ENCODE measurements around the gene CDH13.

The CDH13 gene

DNA sequence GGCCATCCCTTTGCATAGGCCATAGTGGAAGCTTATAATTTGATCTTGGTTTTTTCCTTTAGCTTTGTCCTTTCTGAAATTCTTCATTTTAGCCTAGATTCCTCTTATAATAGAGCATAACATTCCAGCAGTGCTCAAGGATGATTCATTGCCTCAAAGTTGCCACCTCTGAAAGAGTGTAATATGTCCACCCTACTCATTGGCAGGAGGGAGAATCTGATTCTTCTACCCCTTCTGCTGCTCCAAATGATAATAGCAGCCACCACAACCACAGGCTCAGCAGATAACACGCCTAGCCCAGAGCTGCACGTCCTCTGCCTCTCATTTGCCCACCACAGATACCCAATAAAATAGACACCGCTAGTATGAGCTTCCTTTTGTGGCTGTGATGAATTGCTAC, 843.6 kb downstream of the CDH13 start:
- TF ChIP-seq ZNF529 (tag by site-specific recombination; IDR thresholded peaks at IDR 0.05; ENCODE audit: insufficient replicate concordance) (no peak), ZXDB (tag by site-specific recombination; IDR thresholded peaks at IDR 0.05) (no peak), ZNF654 (tag by site-specific recombination; IDR thresholded peaks at IDR 0.05; ENCODE audit: low read depth) (no peak), OSR2 (tag by site-specific recombination; IDR thresholded peaks at IDR 0.05) (no peak), ZNF544 (tag by site-specific recombination; IDR thresholded peaks at IDR 0.05) (no peak), EGR2 (tag by site-specific recombination; IDR thresholded peaks at IDR 0.05; ENCODE audit: low read depth) (no peak), GLI4 (tag by site-specific recombination; IDR thresholded peaks at IDR 0.05) (no peak), ZNF239 (tag by site-specific recombination; IDR thresholded peaks at IDR 0.05) (no peak), ZNF10 (tag by site-specific recombination; IDR thresholded peaks at IDR 0.05) (no peak), ZNF138 (tag by site-specific recombination; IDR thresholded peaks at IDR 0.05; ENCODE audit: borderline replicate concordance) (no peak), GLI2 (tag by site-specific recombination; IDR thresholded peaks at IDR 0.05; ENCODE audit: borderline replicate concordance, low read depth) (no peak), GLIS2 (tag by site-specific recombination; IDR thresholded peaks at IDR 0.05) (no peak)
- TF ChIP-seq, protein P1, sequence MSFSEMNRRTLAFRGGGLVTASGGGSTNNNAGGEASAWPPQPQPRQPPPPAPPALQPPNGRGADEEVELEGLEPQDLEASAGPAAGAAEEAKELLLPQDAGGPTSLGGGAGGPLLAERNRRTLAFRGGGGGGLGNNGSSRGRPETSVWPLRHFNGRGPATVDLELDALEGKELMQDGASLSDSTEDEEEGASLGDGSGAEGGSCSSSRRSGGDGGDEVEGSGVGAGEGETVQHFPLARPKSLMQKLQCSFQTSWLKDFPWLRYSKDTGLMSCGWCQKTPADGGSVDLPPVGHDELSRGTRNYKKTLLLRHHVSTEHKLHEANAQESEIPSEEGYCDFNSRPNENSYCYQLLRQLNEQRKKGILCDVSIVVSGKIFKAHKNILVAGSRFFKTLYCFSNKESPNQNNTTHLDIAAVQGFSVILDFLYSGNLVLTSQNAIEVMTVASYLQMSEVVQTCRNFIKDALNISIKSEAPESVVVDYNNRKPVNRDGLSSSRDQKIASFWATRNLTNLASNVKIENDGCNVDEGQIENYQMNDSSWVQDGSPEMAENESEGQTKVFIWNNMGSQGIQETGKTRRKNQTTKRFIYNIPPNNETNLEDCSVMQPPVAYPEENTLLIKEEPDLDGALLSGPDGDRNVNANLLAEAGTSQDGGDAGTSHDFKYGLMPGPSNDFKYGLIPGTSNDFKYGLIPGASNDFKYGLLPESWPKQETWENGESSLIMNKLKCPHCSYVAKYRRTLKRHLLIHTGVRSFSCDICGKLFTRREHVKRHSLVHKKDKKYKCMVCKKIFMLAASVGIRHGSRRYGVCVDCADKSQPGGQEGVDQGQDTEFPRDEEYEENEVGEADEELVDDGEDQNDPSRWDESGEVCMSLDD (tag by site-specific recombination; IDR thresholded peaks at IDR 0.05) = no peak
- TF ChIP-seq, protein P2, sequence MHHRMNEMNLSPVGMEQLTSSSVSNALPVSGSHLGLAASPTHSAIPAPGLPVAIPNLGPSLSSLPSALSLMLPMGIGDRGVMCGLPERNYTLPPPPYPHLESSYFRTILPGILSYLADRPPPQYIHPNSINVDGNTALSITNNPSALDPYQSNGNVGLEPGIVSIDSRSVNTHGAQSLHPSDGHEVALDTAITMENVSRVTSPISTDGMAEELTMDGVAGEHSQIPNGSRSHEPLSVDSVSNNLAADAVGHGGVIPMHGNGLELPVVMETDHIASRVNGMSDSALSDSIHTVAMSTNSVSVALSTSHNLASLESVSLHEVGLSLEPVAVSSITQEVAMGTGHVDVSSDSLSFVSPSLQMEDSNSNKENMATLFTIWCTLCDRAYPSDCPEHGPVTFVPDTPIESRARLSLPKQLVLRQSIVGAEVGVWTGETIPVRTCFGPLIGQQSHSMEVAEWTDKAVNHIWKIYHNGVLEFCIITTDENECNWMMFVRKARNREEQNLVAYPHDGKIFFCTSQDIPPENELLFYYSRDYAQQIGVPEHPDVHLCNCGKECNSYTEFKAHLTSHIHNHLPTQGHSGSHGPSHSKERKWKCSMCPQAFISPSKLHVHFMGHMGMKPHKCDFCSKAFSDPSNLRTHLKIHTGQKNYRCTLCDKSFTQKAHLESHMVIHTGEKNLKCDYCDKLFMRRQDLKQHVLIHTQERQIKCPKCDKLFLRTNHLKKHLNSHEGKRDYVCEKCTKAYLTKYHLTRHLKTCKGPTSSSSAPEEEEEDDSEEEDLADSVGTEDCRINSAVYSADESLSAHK (tag by site-specific recombination; IDR thresholded peaks at IDR 0.05) = no peak
- TF ChIP-seq, protein P3, sequence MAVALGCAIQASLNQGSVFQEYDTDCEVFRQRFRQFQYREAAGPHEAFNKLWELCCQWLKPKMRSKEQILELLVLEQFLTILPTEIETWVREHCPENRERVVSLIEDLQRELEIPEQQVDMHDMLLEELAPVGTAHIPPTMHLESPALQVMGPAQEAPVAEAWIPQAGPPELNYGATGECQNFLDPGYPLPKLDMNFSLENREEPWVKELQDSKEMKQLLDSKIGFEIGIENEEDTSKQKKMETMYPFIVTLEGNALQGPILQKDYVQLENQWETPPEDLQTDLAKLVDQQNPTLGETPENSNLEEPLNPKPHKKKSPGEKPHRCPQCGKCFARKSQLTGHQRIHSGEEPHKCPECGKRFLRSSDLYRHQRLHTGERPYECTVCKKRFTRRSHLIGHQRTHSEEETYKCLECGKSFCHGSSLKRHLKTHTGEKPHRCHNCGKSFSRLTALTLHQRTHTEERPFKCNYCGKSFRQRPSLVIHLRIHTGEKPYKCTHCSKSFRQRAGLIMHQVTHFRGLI (tag by site-specific recombination; IDR thresholded peaks at IDR 0.05) = no peak
- no peaks in the 10 kb centered on the region; the same call in 1 of the 2 replicates for H3K4me1 ChIP-seq (ENCODE audit: control insufficient read depth, insufficient read depth, low read length)
- H3K9me3 ChIP-seq (ENCODE audit: control insufficient read depth, insufficient read depth, low read depth, low read length) = no peaks in the 10 kb centered on the region
- no peak overlapping the region for H3K27ac ChIP-seq (ENCODE audit: extremely low read depth, low read depth, low read length)
- H3K4me3 ChIP-seq (ENCODE audit: low read depth, low read length) = no peak overlapping the region
- CTCF ChIA-PET = no interaction called here
- H3K36me3 ChIP-seq (ENCODE audit: control insufficient read depth in 2 of 2, insufficient read depth in 1 of 2, low read length in 2 of 2) = no peaks in the 10 kb centered on the region
- POLR2A ChIA-PET = no interaction called here

DNA sequence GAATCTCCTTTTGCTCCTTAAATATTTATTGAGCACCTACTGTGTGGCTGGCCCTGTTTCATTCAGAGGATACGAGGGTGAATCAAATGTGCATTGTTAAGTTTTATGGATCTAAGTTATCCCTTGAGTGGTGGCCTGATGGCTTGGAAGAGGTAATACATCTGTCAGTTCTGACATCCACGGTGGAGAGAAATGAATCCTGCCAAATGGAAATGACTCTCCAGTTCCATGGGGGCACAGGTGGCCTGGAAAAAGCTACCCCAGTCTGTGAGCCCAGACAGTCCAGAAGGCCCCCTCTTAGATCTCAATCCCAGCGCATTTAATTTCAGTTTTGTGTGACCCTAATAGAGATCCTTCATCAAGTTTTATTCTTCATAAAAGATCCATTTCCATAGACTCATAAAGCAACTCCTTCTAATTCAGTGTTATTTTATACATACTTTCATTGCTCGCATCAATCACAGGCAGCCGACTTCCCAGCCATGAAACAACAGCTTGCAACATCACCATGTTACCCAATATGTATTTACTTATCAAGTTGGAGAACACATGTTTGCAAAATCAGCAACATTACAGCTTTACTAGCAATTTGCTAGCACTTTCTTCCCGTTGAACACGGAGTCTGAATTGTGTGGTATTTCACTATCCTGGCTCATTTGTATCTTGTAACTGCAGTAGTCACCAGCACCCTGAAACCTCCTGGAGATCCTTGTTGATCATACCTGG, 846.2 kb downstream of the CDH13 start:
- Histone ChIP-seq H3K4me3 (ENCODE audit: low read depth, low read length) (no peak overlapping the region), H3K4me1 (ENCODE audit: control insufficient read depth, insufficient read depth, low read length) (no peaks in the 10 kb centered on the region; the same call in 1 of the 2 replicates), H3K27ac (ENCODE audit: extremely low read depth, low read depth, low read length) (no peak overlapping the region), H3K9me3 (ENCODE audit: control insufficient read depth, insufficient read depth, low read depth, low read length) (no peaks in the 10 kb centered on the region), H3K36me3 (ENCODE audit: control insufficient read depth in 2 of 2, insufficient read depth in 1 of 2, low read length in 2 of 2) (no peaks in the 10 kb centered on the region)
- ChIA-PET POLR2A (no interaction called here), CTCF (no interaction called here)
- TF ChIP-seq ZNF658 (tag by site-specific recombination; IDR thresholded peaks at IDR 0.05) (no peak), ZNF10 (tag by site-specific recombination; IDR thresholded peaks at IDR 0.05) (no peak), KLF8 (tag by site-specific recombination; IDR thresholded peaks at IDR 0.05) (no peak), HOXD13 (CRISPR knock-in tag; IDR thresholded peaks at IDR 0.05; ENCODE audit: borderline replicate concordance) (no peak), MYNN (tag by site-specific recombination; IDR thresholded peaks at IDR 0.05; ENCODE audit: borderline replicate concordance) (no peak), ZNF184 (tag by site-specific recombination; IDR thresholded peaks at IDR 0.05) (no peak)
- TF ChIP-seq, protein P4, sequence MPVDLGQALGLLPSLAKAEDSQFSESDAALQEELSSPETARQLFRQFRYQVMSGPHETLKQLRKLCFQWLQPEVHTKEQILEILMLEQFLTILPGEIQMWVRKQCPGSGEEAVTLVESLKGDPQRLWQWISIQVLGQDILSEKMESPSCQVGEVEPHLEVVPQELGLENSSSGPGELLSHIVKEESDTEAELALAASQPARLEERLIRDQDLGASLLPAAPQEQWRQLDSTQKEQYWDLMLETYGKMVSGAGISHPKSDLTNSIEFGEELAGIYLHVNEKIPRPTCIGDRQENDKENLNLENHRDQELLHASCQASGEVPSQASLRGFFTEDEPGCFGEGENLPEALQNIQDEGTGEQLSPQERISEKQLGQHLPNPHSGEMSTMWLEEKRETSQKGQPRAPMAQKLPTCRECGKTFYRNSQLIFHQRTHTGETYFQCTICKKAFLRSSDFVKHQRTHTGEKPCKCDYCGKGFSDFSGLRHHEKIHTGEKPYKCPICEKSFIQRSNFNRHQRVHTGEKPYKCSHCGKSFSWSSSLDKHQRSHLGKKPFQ (tag by site-specific recombination; IDR thresholded peaks at IDR 0.05) = no peak
- TF ChIP-seq, protein P5, sequence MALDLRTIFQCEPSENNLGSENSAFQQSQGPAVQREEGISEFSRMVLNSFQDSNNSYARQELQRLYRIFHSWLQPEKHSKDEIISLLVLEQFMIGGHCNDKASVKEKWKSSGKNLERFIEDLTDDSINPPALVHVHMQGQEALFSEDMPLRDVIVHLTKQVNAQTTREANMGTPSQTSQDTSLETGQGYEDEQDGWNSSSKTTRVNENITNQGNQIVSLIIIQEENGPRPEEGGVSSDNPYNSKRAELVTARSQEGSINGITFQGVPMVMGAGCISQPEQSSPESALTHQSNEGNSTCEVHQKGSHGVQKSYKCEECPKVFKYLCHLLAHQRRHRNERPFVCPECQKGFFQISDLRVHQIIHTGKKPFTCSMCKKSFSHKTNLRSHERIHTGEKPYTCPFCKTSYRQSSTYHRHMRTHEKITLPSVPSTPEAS (tag by site-specific recombination; IDR thresholded peaks at IDR 0.05) = no peak
- TF ChIP-seq, protein P6, sequence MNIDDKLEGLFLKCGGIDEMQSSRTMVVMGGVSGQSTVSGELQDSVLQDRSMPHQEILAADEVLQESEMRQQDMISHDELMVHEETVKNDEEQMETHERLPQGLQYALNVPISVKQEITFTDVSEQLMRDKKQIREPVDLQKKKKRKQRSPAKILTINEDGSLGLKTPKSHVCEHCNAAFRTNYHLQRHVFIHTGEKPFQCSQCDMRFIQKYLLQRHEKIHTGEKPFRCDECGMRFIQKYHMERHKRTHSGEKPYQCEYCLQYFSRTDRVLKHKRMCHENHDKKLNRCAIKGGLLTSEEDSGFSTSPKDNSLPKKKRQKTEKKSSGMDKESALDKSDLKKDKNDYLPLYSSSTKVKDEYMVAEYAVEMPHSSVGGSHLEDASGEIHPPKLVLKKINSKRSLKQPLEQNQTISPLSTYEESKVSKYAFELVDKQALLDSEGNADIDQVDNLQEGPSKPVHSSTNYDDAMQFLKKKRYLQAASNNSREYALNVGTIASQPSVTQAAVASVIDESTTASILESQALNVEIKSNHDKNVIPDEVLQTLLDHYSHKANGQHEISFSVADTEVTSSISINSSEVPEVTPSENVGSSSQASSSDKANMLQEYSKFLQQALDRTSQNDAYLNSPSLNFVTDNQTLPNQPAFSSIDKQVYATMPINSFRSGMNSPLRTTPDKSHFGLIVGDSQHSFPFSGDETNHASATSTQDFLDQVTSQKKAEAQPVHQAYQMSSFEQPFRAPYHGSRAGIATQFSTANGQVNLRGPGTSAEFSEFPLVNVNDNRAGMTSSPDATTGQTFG (tag by site-specific recombination; IDR thresholded peaks at IDR 0.05; ENCODE audit: borderline replicate concordance) = no peak

All from HEK293 (cell line).